Glomerular visceral epithelial cell (primary cell): Measurements from ENCODE around the gene PPM1F.
"Not testable (repeated sequence)": the region's sequence is repeated elsewhere in the genome, so short reads cannot be mapped to it uniquely, and the experiment has no call there.

ENCODE experiments used
- DNase-seq: peaks from one replicate; pipeline ENCODE4 v3.0.0-alpha.2; 2016; ENCODE audit errors: extremely low spot score

The PPM1F gene

GRCh38 chr22:21919526-21920307, 32.9 kb downstream of the PPM1F start:
- no peak for DNase-seq

GRCh38 chr22:21918466-21919185, 34.0 kb downstream of the PPM1F start:
- no peak for DNase-seq

- no peak for DNase-seq
Measured at GRCh38 chr22:21917959-21918261, 34.7 kb downstream of the PPM1F start.

GRCh38 chr22:21917181-21917958, 35.3 kb downstream of the PPM1F start:
- DNase-seq: no peak

GRCh38 chr22:21916309-21916918, 36.2 kb downstream of the PPM1F start:
- DNase-seq: no peak

- DNase-seq: no peak
Measured at GRCh38 chr22:21915624-21916308, 36.9 kb downstream of the PPM1F start.

- not testable (repeated sequence) for DNase-seq
Measured at GRCh38 chr22:21914033-21914642, 38.5 kb downstream of the PPM1F start.

GRCh38 chr22:21910367-21910766, 42.3 kb downstream of the PPM1F start:
- DNase-seq: not testable (repeated sequence)

- DNase-seq: no peak
Measured at GRCh38 chr22:21909871-21910270, 42.8 kb downstream of the PPM1F start.

GRCh38 chr22:21907638-21908522, 44.8 kb downstream of the PPM1F start:
- no peak for DNase-seq

- not testable (repeated sequence) for DNase-seq
Measured at GRCh38 chr22:21905234-21905633, 47.4 kb downstream of the PPM1F start.

- no peak for DNase-seq
Measured at GRCh38 chr22:21904250-21904789, 48.3 kb downstream of the PPM1F start.

- DNase-seq: no peak
Measured at GRCh38 chr22:21903283-21903682, 49.4 kb downstream of the PPM1F start.

- no peak for DNase-seq
Measured at GRCh38 chr22:21902296-21903087, 50.2 kb downstream of the PPM1F start.

GRCh38 chr22:21898354-21898896, 54.2 kb downstream of the PPM1F start:
- no peak for DNase-seq

GRCh38 chr22:21896951-21897513, 55.6 kb downstream of the PPM1F start:
- DNase-seq: no peak

GRCh38 chr22:21896275-21896674, 56.4 kb downstream of the PPM1F start:
- DNase-seq: not testable (repeated sequence)

GRCh38 chr22:21894799-21895198, 57.8 kb downstream of the PPM1F start:
- no peak for DNase-seq
